MM.1S (cell line): Measurements from ENCODE around the gene TRA2A.

Experiments used
- DNase-seq: peaks from one replicate; pipeline ENCODE4 v3.0.0-alpha.2; 2015
- H2AFZ ChIP-seq: fragments of 300-600 bp; sonication (generic); 2 replicates; pipeline ENCODE4 v1.6.0; 2016; ENCODE audit warnings: antibody characterized with exemption, low read length
- H3F3A ChIP-seq: fragments of 300-600 bp; sonication (generic); 2 replicates; pipeline ENCODE4 v1.6.1; 2016; ENCODE audit warnings: mild to moderate bottlenecking, antibody characterized with exemption, low read length, moderate library complexity, mixed read lengths; ENCODE audit not compliant: insufficient read depth
- H3K27ac ChIP-seq: fragments of 300-600 bp; sonication (generic); 2 replicates; pipeline ENCODE4 v1.5.1; 2016; ENCODE audit warnings: mild to moderate bottlenecking, low read length
- H3K27me3 ChIP-seq: fragments of 300-600 bp; sonication (generic); replicated peaks from 2 replicates; pipeline ENCODE4 v1.6.0; 2016; ENCODE audit warnings: low read length; ENCODE audit not compliant: insufficient read depth
- H3K36me3 ChIP-seq: fragments of 300-600 bp; sonication (generic); replicated peaks from 2 replicates; pipeline ENCODE4 v1.6.1; 2016; ENCODE audit warnings: mild to moderate bottlenecking, low read length, mixed read lengths; ENCODE audit not compliant: insufficient read depth
- H3K4me1 ChIP-seq: fragments of 300-600 bp; sonication (generic); 2 replicates; pipeline ENCODE4 v1.6.1; 2016; ENCODE audit warnings: low read length, mixed read lengths
- H3K4me2 ChIP-seq: fragments of 300-600 bp; sonication (generic); 2 replicates; pipeline ENCODE4 v1.6.0; 2016; ENCODE audit warnings: low read depth, low read length
- H3K4me3 ChIP-seq: fragments of 300-600 bp; sonication (generic); 2 replicates; pipeline ENCODE4 v1.5.1; 2016; ENCODE audit warnings: low read length, mixed read lengths
- H3K79me2 ChIP-seq: fragments of 300-600 bp; sonication (generic); 2 replicates; pipeline ENCODE4 v1.6.1; 2016; ENCODE audit warnings: mixed run types, low read length, mixed read lengths
- H3K9ac ChIP-seq: fragments of 300-600 bp; sonication (generic); 2 replicates; pipeline ENCODE4 v1.6.1; 2016; ENCODE audit warnings: low read length, mixed read lengths
- H3K9me2 ChIP-seq: fragments of 300-600 bp; sonication (generic); replicated peaks from 2 replicates; pipeline ENCODE4 v1.6.1; 2016; ENCODE audit warnings: mild to moderate bottlenecking, low read length, mixed read lengths; ENCODE audit not compliant: insufficient read depth
- H3K9me3 ChIP-seq: fragments of 300-600 bp; sonication (generic); replicated peaks from 2 replicates; pipeline ENCODE4 v1.6.1; 2016; ENCODE audit warnings: mild to moderate bottlenecking, low read length, mixed read lengths; ENCODE audit not compliant: insufficient read depth
- H4K20me1 ChIP-seq: fragments of 300-600 bp; sonication (generic); 2 replicates; pipeline ENCODE4 v1.6.1; 2016; ENCODE audit warnings: mild to moderate bottlenecking, low read length, moderate library complexity, mixed read lengths; ENCODE audit not compliant: insufficient read depth
- EZH2 ChIP-seq: fragments of 300-600 bp; sonication (generic); optimal IDR thresholded peaks from 2 replicates; pipeline ENCODE3; 2017; ENCODE audit warnings: low read depth, mild to moderate bottlenecking, antibody characterized with exemption, low read length, mixed read lengths
- EZH2phosphoT487 ChIP-seq: fragments of 300-600 bp; sonication (generic); IDR thresholded peaks from 2 replicates; pipeline ENCODE4 v1.6.1; 2018; ENCODE audit warnings: antibody characterized with exemption, low read length
- TF ChIP-seq, protein P1 (sequence below): fragments of 300-600 bp; sonication (generic); IDR thresholded peaks from 2 replicates; pipeline ENCODE4 v1.5.1; 2016; ENCODE audit warnings: antibody characterized with exemption, low read length, mixed read lengths

Gene TRA2A

DNA sequence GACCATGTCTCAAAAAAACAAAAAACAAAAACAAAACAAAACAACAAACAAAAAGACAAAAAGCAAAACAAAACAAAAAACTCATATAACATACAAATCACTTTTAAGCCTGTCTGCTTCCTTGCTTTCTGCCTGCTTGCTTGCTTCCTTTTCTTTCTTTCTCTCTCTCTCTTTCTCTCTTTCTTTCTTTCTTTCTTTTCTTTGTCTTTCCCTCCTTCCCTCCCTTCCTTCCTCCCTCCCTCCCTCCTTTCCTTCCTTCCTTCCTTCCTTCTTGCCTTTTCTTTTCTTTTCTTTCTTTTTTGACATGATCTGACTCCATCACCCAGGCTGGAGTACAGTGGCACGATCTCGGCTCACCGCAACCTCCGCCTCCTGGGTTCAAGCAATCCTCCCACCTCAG lies 15.9 kb upstream of the TRA2A start:
- Histone ChIP-seq H3K4me1 (peaks cover 10% of the 10 kb centered on the region), H3K9ac (no peak overlapping the region), H3K27me3 (no peaks in the 10 kb centered on the region), H3K79me2 (no peaks in the 10 kb centered on the region), H3K9me2 (no peaks in the 10 kb centered on the region), H3K36me3 (no peaks in the 10 kb centered on the region), H3F3A (peaks cover 9% of the 10 kb centered on the region; the same call in 1 of the 2 replicates), H3K4me3 (no peak overlapping the region), H2AFZ (no peak overlapping the region), H3K27ac (no peak overlapping the region), H3K9me3 (no peaks in the 10 kb centered on the region), H3K4me2 (no peak overlapping the region), H4K20me1 (no peaks in the 10 kb centered on the region)
- TF ChIP-seq, protein P1, sequence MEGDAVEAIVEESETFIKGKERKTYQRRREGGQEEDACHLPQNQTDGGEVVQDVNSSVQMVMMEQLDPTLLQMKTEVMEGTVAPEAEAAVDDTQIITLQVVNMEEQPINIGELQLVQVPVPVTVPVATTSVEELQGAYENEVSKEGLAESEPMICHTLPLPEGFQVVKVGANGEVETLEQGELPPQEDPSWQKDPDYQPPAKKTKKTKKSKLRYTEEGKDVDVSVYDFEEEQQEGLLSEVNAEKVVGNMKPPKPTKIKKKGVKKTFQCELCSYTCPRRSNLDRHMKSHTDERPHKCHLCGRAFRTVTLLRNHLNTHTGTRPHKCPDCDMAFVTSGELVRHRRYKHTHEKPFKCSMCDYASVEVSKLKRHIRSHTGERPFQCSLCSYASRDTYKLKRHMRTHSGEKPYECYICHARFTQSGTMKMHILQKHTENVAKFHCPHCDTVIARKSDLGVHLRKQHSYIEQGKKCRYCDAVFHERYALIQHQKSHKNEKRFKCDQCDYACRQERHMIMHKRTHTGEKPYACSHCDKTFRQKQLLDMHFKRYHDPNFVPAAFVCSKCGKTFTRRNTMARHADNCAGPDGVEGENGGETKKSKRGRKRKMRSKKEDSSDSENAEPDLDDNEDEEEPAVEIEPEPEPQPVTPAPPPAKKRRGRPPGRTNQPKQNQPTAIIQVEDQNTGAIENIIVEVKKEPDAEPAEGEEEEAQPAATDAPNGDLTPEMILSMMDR: no peak
- TF ChIP-seq EZH2: no peak
- TF ChIP-seq EZH2phosphoT487: no peak
- DNase-seq: no peak

GRCh38 chr7:23546897-23547572 lies 15.3 kb upstream of the TRA2A start:
- Histone ChIP-seq H2AFZ (no peak overlapping the region), H3K27ac (no peak overlapping the region), H3K36me3 (no peaks in the 10 kb centered on the region), H3K9me3 (no peaks in the 10 kb centered on the region), H3K4me1 (peaks cover 10% of the 10 kb centered on the region), H4K20me1 (no peaks in the 10 kb centered on the region), H3K4me2 (peak overlapping the region; percentile 36; the same call in 1 of the 2 replicates), H3K79me2 (no peaks in the 10 kb centered on the region), H3K4me3 (no peak overlapping the region; the same call in 1 of the 2 replicates), H3F3A (peaks cover 9% of the 10 kb centered on the region; the same call in 1 of the 2 replicates), H3K27me3 (no peaks in the 10 kb centered on the region), H3K9ac (no peak overlapping the region), H3K9me2 (no peaks in the 10 kb centered on the region)
- DNase-seq: peak; percentile 89
- TF ChIP-seq, protein P1: peak; percentile 97
- no peak for TF ChIP-seq EZH2

GRCh38 chr7:23545493-23545892 lies 13.7 kb upstream of the TRA2A start:
- Histone ChIP-seq H3K9me2 (no peaks in the 10 kb centered on the region), H3K27me3 (no peaks in the 10 kb centered on the region), H3K9me3 (no peaks in the 10 kb centered on the region), H3K4me2 (no peak overlapping the region), H3K36me3 (no peaks in the 10 kb centered on the region), H2AFZ (no peak overlapping the region), H3K9ac (no peak overlapping the region), H3K79me2 (no peaks in the 10 kb centered on the region), H3K4me1 (peaks cover 10% of the 10 kb centered on the region), H4K20me1 (no peaks in the 10 kb centered on the region), H3K27ac (no peak overlapping the region), H3F3A (peaks cover 9% of the 10 kb centered on the region; the same call in 1 of the 2 replicates), H3K4me3 (no peak overlapping the region)
- no peak for TF ChIP-seq EZH2
- no peak for TF ChIP-seq EZH2phosphoT487
- TF ChIP-seq, protein P1: no peak
- no peak for DNase-seq
